Islet precursor cell (in vitro differentiated cells): ENCODE data around the gene RIOK2.
"Not testable (repeated sequence)": the region's sequence is repeated elsewhere in the genome, so short reads cannot be mapped to it uniquely, and the experiment has no call there.

Source experiments
- DNase-seq: peaks from one replicate; pipeline ENCODE4 v3.0.0-alpha.2; 2018

The RIOK2 gene

DNA sequence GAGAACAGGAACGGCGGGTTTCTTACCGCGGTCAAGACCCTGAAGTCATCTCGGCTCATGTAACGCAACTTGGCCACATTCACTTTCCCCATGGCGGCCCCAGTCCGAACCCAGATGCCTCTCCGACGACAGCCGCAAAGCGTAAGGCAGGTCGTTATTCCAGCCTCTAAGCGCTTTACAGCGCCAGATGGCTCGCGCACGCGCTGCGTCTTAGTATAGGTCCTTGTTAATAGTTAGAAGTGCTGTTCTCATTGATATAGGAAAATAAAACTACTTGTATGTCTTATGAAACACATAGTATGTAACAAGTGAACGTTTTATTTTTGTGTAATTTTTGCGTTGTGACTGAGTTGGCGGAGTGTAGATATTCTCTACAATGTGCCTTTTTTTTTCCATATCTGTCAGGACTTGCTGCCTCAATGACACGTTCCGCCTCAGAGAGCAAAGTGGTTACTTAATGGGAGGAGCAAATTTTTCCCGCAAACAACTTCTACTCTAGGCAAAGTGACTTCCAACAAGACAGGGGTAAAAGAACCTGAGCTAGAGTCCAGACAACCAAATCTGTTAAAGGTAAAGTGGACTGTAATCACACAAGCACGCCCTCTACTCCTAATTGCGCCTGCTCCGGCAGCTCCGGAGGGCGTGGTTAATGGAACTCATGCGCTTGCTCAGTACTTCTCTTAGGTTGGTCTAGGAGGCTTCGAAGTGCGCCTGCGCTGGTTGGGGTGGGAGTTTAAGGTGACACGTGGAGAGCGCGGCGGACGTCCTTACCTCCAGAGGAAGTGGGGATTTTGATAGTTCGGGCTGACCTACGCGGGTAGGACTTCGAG lies at the start of gene RIOK2:
RIOK2 (minus strand) TSS at position 148 of the 830 bp plus-strand sequence; CDS start at position 92, 56 bp downstream.
- peak; percentile 97 for DNase-seq

DNA sequence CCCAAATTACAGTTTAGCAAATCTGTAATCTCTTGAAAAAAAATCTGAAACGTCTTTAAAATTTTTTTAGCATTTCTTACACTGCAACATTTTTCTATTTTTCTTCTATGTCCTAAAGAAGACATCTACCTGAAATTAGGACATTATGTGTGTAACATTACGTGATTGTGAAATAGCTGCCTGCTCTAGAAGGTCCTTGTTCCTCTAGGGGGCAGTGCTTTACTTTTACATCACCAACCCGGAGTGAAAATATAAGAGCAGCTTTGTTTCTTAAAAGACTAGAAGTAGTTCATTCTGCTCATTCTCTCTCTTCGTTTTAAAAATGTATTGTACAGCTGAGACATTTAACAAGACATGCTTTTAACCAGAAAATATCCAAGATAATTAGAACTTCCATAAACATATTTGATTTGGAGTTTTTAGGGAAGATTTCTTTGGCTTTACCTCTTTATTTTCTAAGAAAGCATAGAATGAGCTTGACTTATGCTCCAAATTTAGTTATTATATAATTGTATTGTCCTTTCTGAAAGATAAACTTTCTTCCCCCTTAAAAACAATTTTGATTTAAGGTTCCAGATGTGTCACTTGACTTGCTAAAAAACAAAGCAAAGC lies 48.1 kb upstream of the RIOK2 start:
- no peak for DNase-seq

DNA sequence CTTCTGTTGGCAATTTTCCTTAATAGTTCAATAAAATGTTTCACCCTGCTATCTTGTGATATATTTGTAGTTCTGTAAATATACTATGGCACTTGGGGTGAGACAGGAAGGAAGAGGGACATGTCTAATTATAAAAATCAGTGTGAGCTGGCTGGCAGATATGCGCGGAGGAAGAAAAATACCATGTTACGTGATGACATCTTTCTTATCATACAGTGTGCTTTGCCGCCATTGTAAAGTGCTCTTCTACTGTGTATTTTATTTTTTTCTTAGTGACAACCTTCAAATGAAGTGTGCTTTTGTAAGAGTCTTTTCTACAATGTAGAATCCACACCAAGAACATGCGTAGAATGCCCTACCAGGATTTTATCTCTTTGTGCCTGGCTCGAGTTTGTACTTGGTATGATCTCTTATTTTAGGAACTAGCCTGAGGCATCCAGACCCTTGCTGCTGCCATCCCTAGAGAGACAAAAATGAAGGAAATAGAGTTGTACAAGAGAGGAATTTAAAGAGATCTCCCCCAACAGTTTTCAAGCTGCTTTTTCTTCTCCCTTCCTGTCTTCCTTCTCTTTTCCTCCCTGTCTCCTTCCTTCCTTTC lies 46.7 kb upstream of the RIOK2 start:
- no peak for DNase-seq

DNA sequence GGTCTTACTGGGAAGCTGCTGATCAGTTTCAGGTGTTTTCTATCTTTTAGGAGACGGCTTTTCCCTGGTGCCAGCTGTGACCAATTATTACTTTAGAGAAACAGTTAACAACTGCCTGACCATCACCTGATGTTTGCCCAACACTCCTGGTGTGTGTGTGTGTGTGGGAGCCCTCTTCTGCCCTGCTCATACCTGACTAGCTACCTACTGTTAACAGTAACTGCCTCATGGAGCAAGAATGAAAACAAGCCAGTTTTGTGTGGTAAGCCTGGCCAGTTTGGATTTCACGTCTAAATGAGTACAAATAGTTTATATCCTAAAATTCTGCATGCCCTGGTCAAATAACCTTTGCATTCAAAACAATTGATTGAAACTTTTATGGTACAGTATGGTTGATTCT lies 46.1 kb upstream of the RIOK2 start:
- peak; percentile 59 for DNase-seq

DNA sequence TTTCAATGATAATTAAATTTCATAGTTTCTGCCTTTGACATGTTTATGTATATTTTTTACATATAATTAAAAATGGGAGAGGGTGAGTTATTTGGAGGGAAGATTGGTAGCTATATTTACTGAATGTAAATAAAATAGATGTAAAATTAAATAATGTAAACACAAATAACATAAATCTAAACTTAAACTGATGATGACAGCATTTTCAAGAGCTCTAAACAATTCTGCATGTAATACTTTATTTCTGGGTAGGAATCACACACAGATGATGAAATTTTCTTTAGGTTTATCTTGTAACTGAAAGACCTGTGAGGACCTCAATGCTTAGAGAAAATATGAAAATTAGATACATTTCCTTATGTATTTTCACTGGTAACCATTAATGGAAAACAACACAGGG lies 42.2 kb upstream of the RIOK2 start:
- DNase-seq: no peak

DNA sequence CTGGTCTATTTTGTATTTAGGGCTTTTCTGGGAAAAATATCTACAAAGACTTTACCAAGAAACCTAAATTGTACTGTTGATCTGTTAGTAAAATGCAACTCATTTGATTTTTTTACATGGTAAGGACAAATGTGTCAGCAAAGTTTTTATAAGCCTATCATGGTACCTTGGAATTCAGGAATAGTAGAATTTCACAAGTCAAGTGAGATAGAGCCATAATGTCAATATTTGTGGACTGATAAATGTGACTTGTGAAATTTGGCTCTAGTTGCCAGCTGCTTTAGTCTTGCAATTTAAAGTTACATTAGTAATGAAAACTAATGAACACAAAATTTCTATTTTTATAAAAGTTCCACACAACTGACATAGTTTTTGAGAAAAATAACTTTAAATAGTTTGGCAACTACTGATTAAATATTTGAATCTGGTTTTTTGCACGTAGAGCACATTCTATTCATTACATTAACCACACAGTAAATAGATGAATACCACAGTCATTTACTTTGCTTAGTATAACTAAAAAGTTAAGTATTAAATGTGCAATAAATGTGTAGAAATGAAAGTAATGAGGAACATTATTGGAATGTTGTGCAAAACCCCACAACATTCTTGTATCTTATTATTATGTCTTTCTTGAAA lies 41.2 kb upstream of the RIOK2 start:
- DNase-seq: no peak

DNA sequence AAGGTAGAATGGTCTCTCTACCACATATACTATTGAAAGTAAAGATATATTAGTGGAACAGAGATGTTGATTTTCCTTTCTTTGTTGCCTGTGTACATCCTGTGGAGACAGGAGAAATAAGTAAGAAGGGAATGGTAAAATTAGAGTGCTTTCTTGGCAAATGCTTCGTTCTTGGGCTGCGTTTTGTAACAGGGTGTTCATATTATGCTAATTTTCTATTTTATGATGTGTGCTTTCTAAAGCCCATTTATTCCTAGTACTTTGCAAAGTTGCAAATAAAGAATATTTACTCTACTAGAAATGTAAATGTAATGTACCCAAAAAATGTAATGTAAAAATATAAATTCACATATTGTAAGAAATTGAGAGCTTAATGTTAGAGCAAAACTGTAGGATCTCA lies 40.5 kb upstream of the RIOK2 start:
- no peak for DNase-seq

DNA sequence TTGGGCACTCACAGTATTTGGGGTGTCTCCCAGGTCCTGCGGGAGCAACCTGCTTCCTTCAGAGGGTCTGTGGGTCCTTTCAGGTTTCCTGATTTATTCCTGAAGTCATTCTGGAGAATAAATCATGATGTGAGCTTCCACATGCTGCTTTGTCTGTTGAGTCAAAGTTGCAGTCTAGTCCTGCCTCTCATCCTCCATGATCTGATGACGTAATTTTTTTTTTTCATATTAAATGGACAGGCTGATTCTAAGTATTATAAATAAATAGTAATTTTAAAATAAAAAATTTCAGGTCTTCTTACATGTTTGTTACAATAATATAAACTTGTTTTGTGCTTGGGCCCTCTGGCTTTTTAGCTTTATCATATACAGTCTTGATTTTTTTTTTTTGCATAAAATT lies 26.3 kb upstream of the RIOK2 start:
- DNase-seq: no peak

DNA sequence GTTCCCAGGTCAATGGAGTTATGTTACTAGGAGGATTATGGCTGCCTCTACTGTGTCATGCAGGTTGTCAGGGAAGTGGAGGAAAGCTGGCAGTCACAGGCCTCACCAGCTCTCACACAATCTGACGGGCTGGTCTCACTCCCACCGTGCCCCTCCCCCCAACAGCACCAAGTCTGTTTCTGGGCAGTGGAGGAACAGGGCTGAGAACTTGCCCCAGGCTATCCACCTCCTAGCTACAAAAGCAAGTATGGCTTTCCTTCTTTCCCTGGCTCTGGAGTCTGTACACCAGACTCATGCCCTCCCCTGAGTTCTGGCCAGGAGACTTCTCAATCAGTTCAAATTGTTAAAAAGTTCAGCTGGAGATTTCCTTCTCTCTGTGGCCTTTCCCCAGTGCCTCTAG lies 25.7 kb upstream of the RIOK2 start:
- no peak for DNase-seq

DNA sequence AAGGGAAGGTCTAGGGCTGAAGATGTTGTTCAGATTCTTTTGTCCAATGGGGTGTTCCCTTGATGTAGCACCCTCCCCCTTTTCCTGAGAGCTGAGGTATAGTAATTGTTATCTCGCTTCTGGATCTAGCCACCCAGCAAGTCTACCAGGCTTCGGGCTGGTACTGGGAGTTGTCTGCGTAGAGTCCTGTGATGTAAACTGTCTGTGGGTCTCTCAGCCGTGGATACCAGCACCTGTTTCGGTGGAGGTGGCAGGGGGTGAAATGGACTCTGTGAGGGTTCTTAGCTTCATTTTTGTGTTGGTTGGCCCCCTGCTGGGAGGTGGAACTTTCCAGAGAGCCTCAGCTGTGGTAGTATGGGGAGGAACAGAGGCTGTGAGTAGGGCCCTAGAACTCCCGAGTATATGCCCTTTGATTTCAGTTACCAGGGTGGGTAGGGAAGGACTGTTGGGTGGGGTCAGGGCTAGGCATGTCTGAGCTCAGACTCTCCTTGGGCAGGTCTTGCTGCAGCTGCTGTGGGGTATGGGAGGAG lies 25.2 kb upstream of the RIOK2 start:
- no peak for DNase-seq

DNA sequence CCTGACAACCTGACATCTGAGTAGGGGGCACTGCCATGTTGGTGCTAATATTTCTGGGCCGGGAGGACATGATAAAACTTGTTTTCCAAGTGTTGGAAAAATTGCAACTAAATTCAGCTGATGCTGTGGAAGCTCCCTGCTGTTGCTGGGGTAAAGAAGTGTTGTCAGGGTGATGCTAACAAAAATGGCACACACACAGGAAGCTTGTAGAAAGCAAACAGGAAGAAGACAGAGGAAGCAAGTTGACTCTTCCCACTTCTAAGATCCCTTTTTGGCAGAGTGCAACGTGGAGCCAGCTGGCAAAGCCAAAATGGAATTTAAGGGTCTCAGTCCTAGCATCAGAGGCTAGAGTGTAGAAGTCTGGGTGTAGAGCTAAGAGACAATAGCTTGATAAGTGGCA lies 11.3 kb upstream of the RIOK2 start:
- DNase-seq: no peak

DNA sequence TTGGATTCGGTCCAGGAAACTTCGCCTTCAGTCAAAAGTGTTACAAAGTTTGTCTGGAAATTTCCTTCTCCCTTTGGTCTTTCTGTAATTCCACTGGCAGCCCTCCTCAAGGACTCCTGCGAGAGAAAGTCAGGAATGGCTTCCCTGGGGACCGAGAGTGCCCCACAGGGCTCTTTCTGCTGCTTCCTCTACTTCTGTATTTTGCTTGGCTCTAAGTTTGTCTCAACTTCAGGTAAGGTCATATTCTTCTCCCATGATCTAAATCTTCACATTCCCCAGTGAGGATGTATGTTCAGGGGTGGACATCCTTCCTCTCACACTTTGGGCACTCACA lies 10.3 kb upstream of the RIOK2 start:
- DNase-seq: no peak

DNA sequence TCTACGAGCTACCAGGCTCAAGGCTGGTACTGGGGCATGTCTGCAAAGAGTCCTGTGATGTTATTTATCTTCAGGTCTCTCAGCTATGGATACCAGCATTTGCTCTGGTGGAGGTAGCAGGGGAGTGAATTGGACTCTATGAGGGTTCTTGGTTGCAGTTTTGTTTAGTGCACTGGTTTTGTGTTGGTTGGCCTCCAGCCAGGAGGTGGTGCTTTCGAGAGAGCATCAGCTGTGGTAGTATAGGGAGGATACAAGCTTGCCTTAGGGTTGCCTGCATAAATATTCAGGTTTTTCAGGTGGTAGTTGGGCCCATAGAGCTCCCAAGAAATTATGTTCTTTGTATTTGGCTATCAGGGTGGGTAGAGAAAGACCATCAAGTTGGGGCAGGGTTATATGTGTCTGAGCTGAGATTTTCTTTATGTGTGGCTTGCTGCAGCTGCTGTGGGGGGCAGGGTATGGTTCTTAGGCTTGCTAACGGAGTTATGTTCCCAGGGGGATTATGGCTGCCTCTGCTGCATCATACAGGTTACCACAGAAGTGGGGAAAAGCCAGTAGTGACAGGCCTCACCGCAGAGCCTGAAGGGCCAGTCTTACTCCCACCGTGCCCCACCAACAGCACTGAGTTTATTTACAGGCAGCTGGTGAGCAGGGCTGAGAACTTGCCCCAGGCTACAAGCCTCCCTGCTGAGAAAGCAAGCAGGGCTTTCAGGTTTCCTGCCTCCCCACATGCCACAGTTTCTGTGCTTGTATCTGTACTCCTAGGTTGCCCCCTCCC lies 9.7 kb upstream of the RIOK2 start:
- DNase-seq: peak; percentile 93

DNA sequence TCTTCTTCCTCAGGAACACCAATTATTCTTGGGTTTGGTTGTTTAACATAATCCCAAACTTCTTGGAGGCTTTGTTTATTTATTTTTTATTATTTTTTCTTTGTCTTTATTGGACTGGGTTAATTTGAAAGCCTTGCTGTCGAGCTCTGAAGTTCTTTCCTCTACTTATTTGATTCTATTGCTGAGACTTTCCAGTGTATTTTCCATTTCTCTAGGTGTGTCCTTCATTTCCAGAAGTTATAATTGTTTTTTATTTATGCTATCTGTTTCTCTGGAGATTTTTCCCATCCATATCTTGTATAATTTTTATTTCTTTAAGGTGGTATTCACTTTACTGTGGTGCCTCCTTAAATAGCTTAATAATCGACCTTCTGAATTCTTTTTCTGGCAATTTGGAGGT lies 8.8 kb upstream of the RIOK2 start:
- DNase-seq: no peak

DNA sequence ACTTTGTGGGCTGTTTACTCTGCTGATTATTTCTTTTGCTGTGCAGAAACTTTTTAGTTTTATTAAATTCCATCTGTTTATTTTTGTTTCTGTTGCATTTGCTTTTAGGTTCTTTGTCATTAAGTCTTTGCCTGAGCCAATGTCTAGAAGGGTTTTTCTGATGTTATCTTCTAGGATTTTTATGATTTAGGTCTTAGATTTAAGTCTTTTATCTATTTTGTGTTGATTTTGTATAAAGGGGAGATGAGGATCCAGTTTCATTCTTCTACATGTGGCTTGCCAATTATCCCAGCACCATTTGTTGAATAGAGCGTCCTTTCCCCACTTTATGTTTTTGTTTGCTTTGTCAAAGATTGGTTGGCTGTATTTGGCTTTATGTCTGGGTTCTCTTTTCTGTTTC lies 6.5 kb upstream of the RIOK2 start:
- not testable (repeated sequence) for DNase-seq

DNA sequence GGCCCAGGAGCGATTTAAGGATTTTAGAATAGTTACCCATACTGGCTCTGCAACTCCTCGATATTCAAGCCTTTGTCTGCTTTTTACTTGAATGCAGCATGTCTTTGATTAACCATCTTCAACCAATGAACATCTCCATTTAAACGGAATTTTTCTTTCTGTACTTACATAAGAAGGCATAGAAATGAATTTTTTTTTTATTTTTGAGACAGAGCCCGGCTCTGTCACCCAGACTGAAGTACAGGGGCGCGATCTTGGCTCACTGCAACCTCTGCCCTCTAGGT lies 825 bp upstream of the RIOK2 start:
- DNase-seq: no peak

DNA sequence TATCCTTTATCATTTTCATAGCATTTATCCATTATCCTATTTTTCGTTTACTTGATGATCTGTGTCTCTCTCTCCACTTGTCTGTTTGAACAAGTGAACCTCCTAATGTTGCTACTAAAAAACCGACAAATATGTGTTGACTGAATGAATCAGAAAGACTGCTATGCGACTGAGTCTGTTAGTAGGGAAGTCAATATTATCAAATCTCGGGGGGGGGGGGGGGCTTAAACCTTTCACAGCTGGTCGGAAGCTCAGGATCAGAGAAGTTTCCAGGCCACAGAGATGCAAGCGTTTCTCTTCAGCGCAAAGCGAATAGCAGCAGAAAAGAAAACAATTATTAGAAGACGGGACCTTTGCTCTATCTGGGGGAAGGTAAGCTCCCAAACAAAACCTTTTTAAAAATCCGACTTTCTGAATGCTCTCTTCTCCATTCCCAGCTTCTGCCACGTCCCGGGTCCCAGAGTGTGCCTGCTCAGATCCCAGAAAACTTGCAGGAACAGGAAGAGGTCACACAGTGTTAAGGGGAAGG lies 412 bp downstream of the RIOK2 start:
- DNase-seq: no peak

DNA sequence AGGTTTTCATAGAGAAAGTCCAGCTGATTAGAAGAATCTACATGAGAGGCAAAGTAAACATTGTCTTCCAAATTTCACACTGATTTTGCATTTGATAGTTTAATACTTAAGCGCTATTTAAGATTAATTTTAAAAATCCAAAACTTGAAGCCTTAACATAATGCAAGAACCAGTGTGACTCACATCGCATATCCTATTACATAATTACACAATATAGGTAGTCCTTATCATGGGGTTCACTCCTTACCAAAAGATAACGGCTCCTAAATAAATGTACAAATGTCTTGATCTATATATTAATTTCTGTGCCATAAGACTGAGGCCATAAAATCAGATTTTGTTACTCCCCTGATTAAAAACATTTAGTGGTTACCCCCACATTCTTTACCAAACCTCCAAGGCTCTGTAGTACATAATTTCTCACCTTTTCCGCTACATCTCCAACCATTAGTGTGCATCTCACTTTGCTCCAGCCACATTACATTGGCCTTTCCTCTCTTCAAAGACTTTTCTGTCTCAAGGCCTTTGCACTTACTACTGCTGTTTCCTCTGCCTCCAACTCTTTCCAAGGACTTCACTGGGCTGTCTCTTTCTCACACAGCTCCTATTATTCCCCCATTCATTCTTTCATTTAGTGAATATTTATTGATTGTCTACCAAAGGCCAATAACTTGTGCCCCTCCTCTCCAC lies 1.0 kb downstream of the RIOK2 start:
- no peak for DNase-seq

DNA sequence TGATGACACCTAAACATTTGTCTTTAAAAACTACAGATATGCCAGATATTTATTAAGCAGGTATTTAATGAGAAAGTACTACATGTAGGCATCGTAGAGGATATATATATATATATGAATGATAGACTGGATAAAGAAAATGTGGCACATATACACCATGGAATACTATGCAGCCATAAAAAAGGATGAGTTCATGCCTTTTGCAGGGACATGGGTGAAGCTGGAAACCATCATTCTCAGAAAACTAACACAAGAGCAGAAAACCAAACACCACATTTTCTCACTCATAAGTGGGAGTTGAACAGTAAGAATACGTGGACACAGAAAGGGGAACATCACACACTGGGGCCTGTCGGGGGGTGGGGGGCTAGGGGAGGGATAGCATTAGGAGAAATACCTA lies 3.6 kb downstream of the RIOK2 start:
- DNase-seq: not testable (repeated sequence)

DNA sequence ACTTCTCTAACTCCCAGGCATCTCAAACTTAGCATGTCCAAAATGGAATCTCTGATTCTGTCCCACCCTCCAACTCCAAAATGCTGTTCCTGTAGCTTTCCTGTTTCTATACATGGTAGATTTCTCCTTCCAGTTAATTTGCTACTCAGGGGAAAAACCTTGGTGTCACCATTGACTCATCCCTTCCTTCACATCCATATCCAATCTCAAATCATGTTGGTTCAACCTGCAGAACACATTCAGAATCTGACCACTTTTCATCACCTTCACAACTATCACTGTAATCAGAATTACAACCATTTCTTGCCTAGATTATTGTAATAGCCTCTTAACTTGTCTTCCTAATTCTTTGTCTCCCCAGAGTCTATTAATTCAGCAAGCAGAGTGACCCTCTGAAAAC lies 10.8 kb downstream of the RIOK2 start:
- no peak for DNase-seq

DNA sequence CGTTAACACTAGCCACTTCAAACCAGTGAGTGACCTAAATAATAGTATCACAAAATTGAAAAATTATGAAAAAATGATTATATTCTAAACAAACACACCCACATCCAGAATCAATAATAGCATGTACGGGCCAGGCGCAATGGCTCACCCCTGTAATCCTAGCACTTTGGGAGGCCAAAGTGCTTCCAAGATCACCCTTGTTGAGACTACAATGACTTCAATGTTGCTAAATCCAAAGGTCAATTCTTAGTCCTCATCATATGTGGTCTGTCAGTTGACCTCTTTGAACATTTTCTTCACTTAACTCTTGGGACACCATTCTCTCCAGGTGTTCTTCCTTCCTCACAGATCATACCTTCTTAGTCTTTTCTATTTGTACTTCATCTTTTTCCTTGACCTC lies 11.3 kb downstream of the RIOK2 start:
- no peak for DNase-seq

DNA sequence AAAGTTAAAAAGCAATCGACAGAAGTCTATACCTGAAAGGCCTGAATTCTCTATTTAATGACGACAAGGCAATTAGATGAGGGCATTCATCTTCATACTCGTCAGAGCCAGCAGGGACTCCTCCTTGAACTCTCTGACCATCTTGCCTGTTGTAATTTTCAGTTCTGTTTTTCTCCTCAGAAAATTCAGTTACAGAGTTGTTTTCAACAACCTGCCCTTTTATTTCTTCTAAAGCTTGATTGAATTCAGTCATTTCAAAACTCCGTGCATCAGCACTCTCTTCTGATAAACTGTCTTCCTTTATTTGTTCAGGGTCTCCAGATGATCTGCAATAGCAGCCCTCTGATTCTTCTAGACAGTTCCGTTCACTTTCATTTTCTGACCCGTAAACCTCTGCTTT lies 15.6 kb downstream of the RIOK2 start:
- DNase-seq: no peak
